K562 (cell line): Measurements from ENCODE around the gene NEMP1. TPM values are rescaled to one million over a fixed set of nuclear protein-coding genes. Genes with fewer than 3 reads are reported as not detected.

Experiments
- ATF7 ChIP-seq: fragments of 450-650 bp; IDR thresholded peaks from 2 replicates; pipeline ENCODE4 v1.7.1; 2014; ENCODE audit warnings: mild to moderate bottlenecking, moderate library complexity
- CBX1 ChIP-seq: sonication (generic); IDR thresholded peaks from 2 replicates; pipeline ENCODE4 v1.6.1; 2016; ENCODE audit warnings: antibody characterized with exemption, low read depth, mild to moderate bottlenecking
- CCNT2 ChIP-seq: IDR thresholded peaks from 2 replicates; pipeline ENCODE4 v1.6.1; 2011; ENCODE audit warnings: borderline replicate concordance, low read depth, mild to moderate bottlenecking, moderate library complexity, mixed read lengths, low read length; ENCODE audit not compliant: insufficient read length; ENCODE audit errors: extremely low read depth
- CXXC5 ChIP-seq: fragments of 250-450 bp; sonication (Bioruptor Pico); IDR thresholded peaks from 2 replicates; pipeline ENCODE4 v1.8.0; 2022; ENCODE audit warnings: inconsistent platforms, mild to moderate bottlenecking, moderate library complexity
- HCFC1 ChIP-seq: IDR thresholded peaks from 2 replicates; pipeline ENCODE4 v1.6.1; 2012; ENCODE audit warnings: low read depth, low read length, improper control_type of control experiment
- HOXB6 ChIP-seq: fragments of 250-450 bp; sonication (Bioruptor Pico); IDR thresholded peaks from 2 replicates; pipeline ENCODE4 v1.5.1; 2022; ENCODE audit warnings: mild to moderate bottlenecking, borderline replicate concordance
- MCM3 ChIP-seq: fragments of 450-650 bp; IDR thresholded peaks from 2 replicates; pipeline ENCODE4 v1.6.1; 2016
- NFE2 ChIP-seq: IDR thresholded peaks from 2 replicates; pipeline ENCODE4 v1.6.1; 2014; ENCODE audit warnings: antibody characterized with exemption, low read depth
- PTTG1 ChIP-seq: fragments of 450-650 bp; IDR thresholded peaks from 2 replicates; pipeline ENCODE4 v1.6.1; 2016; ENCODE audit warnings: low read depth, mild to moderate bottlenecking, missing genetic modification characterization, missing compliant biosample characterization
- RNF2 ChIP-seq: sonication (generic); IDR thresholded peaks from 2 replicates; pipeline ENCODE4 v1.6.1; 2016
- SAP30 ChIP-seq: fragments of 200-600 bp; sonication (generic); IDR thresholded peaks from 2 replicates; pipeline ENCODE4 v1.6.1; 2012; ENCODE audit warnings: borderline replicate concordance, low read depth, mild to moderate bottlenecking, moderate library complexity, low read length, control low read depth, inconsistent platforms; ENCODE audit not compliant: insufficient read depth, poor library complexity, severe bottlenecking
- SRF ChIP-seq, 2 experiments: fragments of 250-450, 450-650 bp in 1 of 2; sonication (Bioruptor Pico) in 1 of 2; sonication (generic) in 1 of 2; formaldehyde crosslinking; IDR thresholded peaks; 2 replicates each; pipeline versions ENCODE4 v1.5.0 to v1.5.1; 2020 to 2022; ENCODE audit warnings: mild to moderate bottlenecking in 1 of 2, missing genetic modification reagents in 1 of 2
- STAG1 ChIP-seq: sonication (generic); formaldehyde crosslinking; IDR thresholded peaks from 2 replicates; pipeline ENCODE4 v1.5.0; 2020; ENCODE audit warnings: missing genetic modification reagents, borderline replicate concordance
- TCF7L2 ChIP-seq: fragments of 150-350 bp; IDR thresholded peaks from 2 replicates; pipeline ENCODE4 v1.6.1; 2016; ENCODE audit warnings: low read depth, mild to moderate bottlenecking, low read length, moderate library complexity
- TGIF2 ChIP-seq: sonication (generic); formaldehyde crosslinking; IDR thresholded peaks from 2 replicates; pipeline ENCODE4 v1.8.1; 2022; ENCODE audit warnings: mild to moderate bottlenecking, missing genetic modification reagents, moderate library complexity
- VEZF1 ChIP-seq: fragments of 200-800 bp; sonication (Bioruptor generic); IDR thresholded peaks from 2 replicates; pipeline ENCODE4 v1.6.1; 2017; ENCODE audit warnings: missing genetic modification characterization, missing compliant biosample characterization
- ZNF224 ChIP-seq: sonication (generic); formaldehyde crosslinking; IDR thresholded peaks from 2 replicates; pipeline ENCODE4 v1.8.0; 2022; ENCODE audit warnings: mild to moderate bottlenecking, missing genetic modification reagents
- ZNF589 ChIP-seq: fragments of 200-800 bp; sonication (Bioruptor generic); IDR thresholded peaks from 2 replicates; pipeline ENCODE4 v1.6.1; 2016; ENCODE audit warnings: low read depth, missing genetic modification characterization, missing compliant biosample characterization
- ZSCAN29 ChIP-seq: fragments of 450-650 bp; IDR thresholded peaks from 2 replicates; pipeline ENCODE4 v1.6.1; 2017
- polyA plus RNA-seq, 8 experiments: library from polyadenylated mRNA; depleted of rRNA in 4 of 8; stranded (reverse) in 5 of 8; unstranded in 3 of 8; fragments of >200 nt; fragmentation: Nextera tagmentation in 2 of 8; fragmentation: Illumina TruSeq in 1 of 8; extraction: Ambion mirVana in 2 of 8; extraction: Trizol in 1 of 8; gene quantifications; 2 replicates each; pipeline versions ENCODE4 v1.2.1 to v1.2.3, GENCODE V29; 2011 to 2014; ENCODE audit warnings: inconsistent platforms in 1 of 8, missing spikeins in 1 of 8
- total RNA-seq, 7 experiments: library from RNA; depleted of rRNA in 6 of 7; stranded (reverse); fragments of >200 nt in 6 of 7; fragmentation: Illumina TruSeq in 2 of 7; extraction: Trizol in 2 of 7; gene quantifications; 2 replicates each; pipeline versions ENCODE4 v1.2.1 to v1.2.3, GENCODE V29; 2011 to 2021; ENCODE audit warnings: low replicate concordance in 1 of 7
- TF ChIP-seq, protein P1 (sequence below): sonication (generic); formaldehyde crosslinking; IDR thresholded peaks from 2 replicates; pipeline ENCODE4 v1.9.0; 2022; ENCODE audit warnings: mild to moderate bottlenecking, missing genetic modification reagents
- TF ChIP-seq, protein P2 (sequence below): fragments of 250-450 bp; sonication (Bioruptor Pico); IDR thresholded peaks from 2 replicates; pipeline ENCODE4 v1.4.0; 2020
- TF ChIP-seq, protein P3 (sequence below): fragments of 250-450 bp; sonication (Bioruptor Pico); IDR thresholded peaks from 2 replicates; pipeline ENCODE4 v1.8.0; 2022; ENCODE audit warnings: moderate library complexity, mild to moderate bottlenecking, inconsistent platforms

NEMP1 gene
- total and polyA plus RNA-seq, 9 of the 15 experiments (the other 6 are each of a cell fraction or from before 2014, with no cell fraction given), result 9.5 to 82.2 (median 41.2) TPM

GRCh38 chr12:57110104-57111030 is 31.8 kb upstream of the NEMP1 start (continued):
- TF ChIP-seq ZNF589 (CRISPR knock-in tag) (no peak), HOXB6 (CRISPR knock-in tag) (no peak), CCNT2 (peak; percentile 23), CXXC5 (CRISPR knock-in tag) (peak; percentile 50), CBX1 (no peak), TGIF2 (CRISPR knock-in tag) (no peak), SAP30 (no peak), TCF7L2 (no peak), RNF2 (no peak), STAG1 (CRISPR knock-in tag) (no peak), ZNF224 (CRISPR knock-in tag) (no peak), MCM3 (no peak), HCFC1 (no peak), PTTG1 (tag) (no peak), ZSCAN29 (no peak), ATF7 (no peak), NFE2 (no peak), VEZF1 (CRISPR knock-in tag) (peak; percentile 68), SRF (CRISPR knock-in tag; IDR thresholded peaks at IDR 0.05) (peak in 1 of 2 experiments; percentile 44; a peak in 1 of 4 replicates)
- TF ChIP-seq, protein P1, sequence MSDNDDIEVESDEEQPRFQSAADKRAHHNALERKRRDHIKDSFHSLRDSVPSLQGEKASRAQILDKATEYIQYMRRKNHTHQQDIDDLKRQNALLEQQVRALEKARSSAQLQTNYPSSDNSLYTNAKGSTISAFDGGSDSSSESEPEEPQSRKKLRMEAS (CRISPR knock-in tag), result peak; percentile 38; the same call in 1 of the 2 replicates
- TF ChIP-seq, protein P2, sequence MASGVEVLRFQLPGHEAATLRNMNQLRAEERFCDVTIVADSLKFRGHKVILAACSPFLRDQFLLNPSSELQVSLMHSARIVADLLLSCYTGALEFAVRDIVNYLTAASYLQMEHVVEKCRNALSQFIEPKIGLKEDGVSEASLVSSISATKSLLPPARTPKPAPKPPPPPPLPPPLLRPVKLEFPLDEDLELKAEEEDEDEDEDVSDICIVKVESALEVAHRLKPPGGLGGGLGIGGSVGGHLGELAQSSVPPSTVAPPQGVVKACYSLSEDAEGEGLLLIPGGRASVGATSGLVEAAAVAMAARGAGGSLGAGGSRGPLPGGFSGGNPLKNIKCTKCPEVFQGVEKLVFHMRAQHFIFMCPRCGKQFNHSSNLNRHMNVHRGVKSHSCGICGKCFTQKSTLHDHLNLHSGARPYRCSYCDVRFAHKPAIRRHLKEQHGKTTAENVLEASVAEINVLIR (CRISPR knock-in tag), result no peak
- TF ChIP-seq, protein P3, sequence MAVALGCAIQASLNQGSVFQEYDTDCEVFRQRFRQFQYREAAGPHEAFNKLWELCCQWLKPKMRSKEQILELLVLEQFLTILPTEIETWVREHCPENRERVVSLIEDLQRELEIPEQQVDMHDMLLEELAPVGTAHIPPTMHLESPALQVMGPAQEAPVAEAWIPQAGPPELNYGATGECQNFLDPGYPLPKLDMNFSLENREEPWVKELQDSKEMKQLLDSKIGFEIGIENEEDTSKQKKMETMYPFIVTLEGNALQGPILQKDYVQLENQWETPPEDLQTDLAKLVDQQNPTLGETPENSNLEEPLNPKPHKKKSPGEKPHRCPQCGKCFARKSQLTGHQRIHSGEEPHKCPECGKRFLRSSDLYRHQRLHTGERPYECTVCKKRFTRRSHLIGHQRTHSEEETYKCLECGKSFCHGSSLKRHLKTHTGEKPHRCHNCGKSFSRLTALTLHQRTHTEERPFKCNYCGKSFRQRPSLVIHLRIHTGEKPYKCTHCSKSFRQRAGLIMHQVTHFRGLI (CRISPR knock-in tag), result no peak
